Transverse colon (tissue), 4 donors: ENCODE results near the gene NEK7. TPM values are rescaled to one million over a fixed set of nuclear protein-coding genes. Genes with fewer than 3 reads are reported as not detected.

Experiments used
- DNase-seq: peaks from one replicate; pipeline ENCODE4 v3.0.0-alpha.2; 2019
- H3K27ac ChIP-seq, 4 donors: fragments of 200-600 bp; sonication (generic); 2 replicates each; pipeline ENCODE4 v1.5.1; 2016 to 2018; ENCODE audit warnings: inconsistent platforms in 4 of 4
- H3K27me3 ChIP-seq: fragments of 200-600 bp; sonication (generic); 2 replicates; pipeline ENCODE4 v1.5.1; 2017; ENCODE audit warnings: inconsistent platforms
- H3K36me3 ChIP-seq, 4 donors: fragments of 200-600 bp; sonication (generic); 2 replicates each; pipeline ENCODE4 v1.5.1; 2017 to 2019; ENCODE audit warnings: inconsistent platforms in 4 of 4
- H3K4me1 ChIP-seq, 4 donors: fragments of 200-600 bp; sonication (generic); 2 replicates each; pipeline ENCODE4 v1.5.1; 2017 to 2020; ENCODE audit warnings: inconsistent platforms in 4 of 4
- H3K4me3 ChIP-seq, 4 donors: fragments of 200-600 bp; sonication (generic); 1 replicate in 1 of 4; 2 replicates in 3 of 4; pipeline versions ENCODE4 v1.5.1 to v1.6.1; 2017 to 2019; ENCODE audit warnings: inconsistent platforms in 4 of 4
- H3K9me3 ChIP-seq, 2 donors: fragments of 200-600 bp; sonication (generic); 2 replicates each; pipeline ENCODE4 v1.5.1; 2017 to 2019; ENCODE audit warnings: inconsistent platforms in 2 of 2
- EP300 ChIP-seq: sonication (generic); formaldehyde crosslinking; IDR thresholded peaks from one replicate; pipeline ENCODE4 v1.6.1; 2017; ENCODE audit warnings: antibody characterized with exemption, low read depth
- POLR2A ChIP-seq: fragments of 450-650 bp; IDR thresholded peaks from one replicate; pipeline ENCODE4 v1.6.1; 2016; ENCODE audit warnings: antibody characterized with exemption, mild to moderate bottlenecking, moderate library complexity
- POLR2AphosphoS5 ChIP-seq, 3 donors: sonication (generic); formaldehyde crosslinking; IDR thresholded peaks; one replicate each; pipeline ENCODE4 v1.6.1; 2016; ENCODE audit warnings: antibody characterized with exemption in 3 of 3
- WGBS, 2 donors: methylation state at CpG; one replicate each; pipeline ENCODE4 v1.1.5; 2018; ENCODE audit warnings: low coverage in 1 of 2; 5-methylcytosine and 5-hydroxymethylcytosine counted together
- in situ Hi-C, 4 donors: fragments of 200-750 bp; cut with MboI; loops; one replicate each; pipeline versions ENCODE4 v1.15.0 to v1.15.1; 2017; ENCODE audit warnings: low sequenced_read_pairs in 3 of 4, low pct_ligation_motif_present in 1 of 4, low pct_unique_long_range_greater_than_20kb in 1 of 4
- intact Hi-C: fragments of 100-400 bp; cut with DNase I; formaldehyde crosslinking; loops from one replicate; pipeline ENCODE4 v1.15.1; 2023; ENCODE audit warnings: low total_unique reads
- total RNA-seq, 4 donors: library from RNA; depleted of rRNA; stranded (reverse); fragments of >200 nt; gene quantifications; one replicate each; pipeline ENCODE4 v1.1.0, GENCODE V29; 2016
- TF ChIP-seq, protein P1 (sequence below), 5 experiments: fragments of 200-600 bp in 3 of 5; fragments of 450-650 bp in 2 of 5; sonication (generic) in 3 of 5; IDR thresholded peaks; 1 replicate in 2 of 5; 2 replicates in 3 of 5; pipeline ENCODE4 v1.5.1; 2016 to 2017; ENCODE audit warnings: antibody characterized with exemption in 5 of 5, inconsistent platforms in 3 of 5, mild to moderate bottlenecking in 2 of 5, moderate library complexity in 1 of 5

The NEK7 gene
- total RNA-seq, 4 donors from 2014 or later, result 40.4 to 71.0 (median 57.6) TPM

DNA sequence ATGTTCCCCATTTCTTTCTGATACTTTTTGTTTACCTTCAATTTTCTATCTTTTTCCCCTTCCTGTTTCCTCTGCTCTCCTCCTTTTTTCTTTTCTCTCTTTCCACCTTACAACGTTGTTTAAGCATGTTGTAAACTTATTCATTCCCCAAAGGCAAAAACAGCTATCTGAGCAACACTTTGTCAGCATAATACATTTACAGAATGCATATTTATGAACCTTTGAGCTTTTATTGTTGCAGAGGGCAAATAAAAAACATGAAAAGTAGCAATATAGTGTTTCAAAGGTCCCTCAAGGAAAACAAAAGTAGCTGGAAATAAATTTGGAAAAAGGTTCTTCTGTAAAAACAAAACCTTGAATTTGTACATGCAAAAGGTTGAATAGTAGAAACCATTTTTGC lies 214.2 kb downstream of the NEK7 start:
- TF ChIP-seq, protein P1, sequence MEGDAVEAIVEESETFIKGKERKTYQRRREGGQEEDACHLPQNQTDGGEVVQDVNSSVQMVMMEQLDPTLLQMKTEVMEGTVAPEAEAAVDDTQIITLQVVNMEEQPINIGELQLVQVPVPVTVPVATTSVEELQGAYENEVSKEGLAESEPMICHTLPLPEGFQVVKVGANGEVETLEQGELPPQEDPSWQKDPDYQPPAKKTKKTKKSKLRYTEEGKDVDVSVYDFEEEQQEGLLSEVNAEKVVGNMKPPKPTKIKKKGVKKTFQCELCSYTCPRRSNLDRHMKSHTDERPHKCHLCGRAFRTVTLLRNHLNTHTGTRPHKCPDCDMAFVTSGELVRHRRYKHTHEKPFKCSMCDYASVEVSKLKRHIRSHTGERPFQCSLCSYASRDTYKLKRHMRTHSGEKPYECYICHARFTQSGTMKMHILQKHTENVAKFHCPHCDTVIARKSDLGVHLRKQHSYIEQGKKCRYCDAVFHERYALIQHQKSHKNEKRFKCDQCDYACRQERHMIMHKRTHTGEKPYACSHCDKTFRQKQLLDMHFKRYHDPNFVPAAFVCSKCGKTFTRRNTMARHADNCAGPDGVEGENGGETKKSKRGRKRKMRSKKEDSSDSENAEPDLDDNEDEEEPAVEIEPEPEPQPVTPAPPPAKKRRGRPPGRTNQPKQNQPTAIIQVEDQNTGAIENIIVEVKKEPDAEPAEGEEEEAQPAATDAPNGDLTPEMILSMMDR (IDR thresholded peaks at IDR 0.05), result no peak
- no peak for TF ChIP-seq EP300
- TF ChIP-seq POLR2AphosphoS5 (IDR thresholded peaks at IDR 0.05), result no peak
- no peak for TF ChIP-seq POLR2A
- in situ Hi-C loops, result no loop called here
- DNase-seq, result no peak
- Histone ChIP-seq H3K27ac (no peak overlapping the region), H3K9me3 (no peaks in the 10 kb centered on the region), H3K4me3 (no peak overlapping the region), H3K36me3 (no peaks in the 10 kb centered on the region), H3K4me1 (no peaks in the 10 kb centered on the region), H3K27me3 (no peaks in the 10 kb centered on the region)
- WGBS, 2 donors, result 38% methylated on average over 1 of the region's 1 CpG
- intact Hi-C loops, result no loop called here

Other genes with a start within 250 kb of the NEK7 start
- gene LHX9, start 239.6 kb upstream of the NEK7 start, total RNA-seq, result not detected